Activated T-helper 17 cell treated with anti-CD3 and anti-CD28 coated beads, Interleukin-2, amount 50 U/mL, for 72 hours (primary cell): Measurements from ENCODE around the gene UBE2G2. TPM values are rescaled to one million over a fixed set of nuclear protein-coding genes. Genes with fewer than 3 reads are reported as not detected.
A peak's percentile ranks its signal among the peaks of the same experiment; 100 is the strongest.

Source experiments
- ATAC-seq: fragments of 150-1000 bp; cut with Tn5 transposase; replicated peaks from 2 replicates; pipeline ENCODE4 v1.10.0; 2021; ENCODE audit warnings: mild to moderate bottlenecking, moderate library complexity
- H3K27ac Mint-ChIP-seq: one replicate; pipeline ENCODE4 v1.8.0; 2022; ENCODE audit warnings: mixed read lengths
- H3K27me3 Mint-ChIP-seq: one replicate; pipeline ENCODE4 v1.8.0; 2022; ENCODE audit warnings: mixed read lengths
- H3K36me3 Mint-ChIP-seq: one replicate; pipeline ENCODE4 v1.8.0; 2022; ENCODE audit warnings: low read depth, mild to moderate bottlenecking, mixed read lengths
- H3K4me1 Mint-ChIP-seq: one replicate; pipeline ENCODE4 v1.8.0; 2022; ENCODE audit warnings: mixed read lengths
- H3K4me3 Mint-ChIP-seq: one replicate; pipeline ENCODE4 v1.8.0; 2022; ENCODE audit warnings: mild to moderate bottlenecking, mixed read lengths
- H3K9me3 Mint-ChIP-seq: one replicate; pipeline ENCODE4 v1.8.0; 2022; ENCODE audit warnings: mixed read lengths
- total RNA-seq, 2 donors: library from RNA; stranded (reverse); gene quantifications; one replicate each; pipeline ENCODE4 v1.2.3, GENCODE V29; 2022

The UBE2G2 gene
- total RNA-seq, 2 donors from 2014 or later: 88.9 to 136 TPM

DNA sequence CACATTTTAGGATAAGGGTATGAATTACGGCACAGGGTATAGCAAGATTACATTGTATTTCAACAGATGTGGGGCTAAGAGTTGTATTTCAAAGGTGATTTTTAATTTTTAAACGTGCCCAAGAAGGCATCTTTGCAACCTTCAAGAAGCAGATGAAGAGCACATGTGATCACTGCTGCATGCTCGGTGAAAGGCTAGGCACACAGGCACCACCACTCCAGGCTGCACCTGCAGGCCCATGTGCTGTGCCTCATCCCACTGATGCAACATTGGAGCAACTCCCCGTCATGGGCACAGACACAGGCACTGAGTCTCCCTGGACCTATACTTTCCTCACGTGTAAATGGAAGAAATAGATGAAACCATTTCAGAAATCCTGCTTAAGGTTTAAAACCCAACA lies 23.5 kb downstream of the UBE2G2 start:
- H3K27ac Mint-ChIP-seq: peak overlapping the region; percentile 51
- H3K9me3 Mint-ChIP-seq: no peaks in the 10 kb centered on the region
- ATAC-seq: no peak
- peaks cover 11% of the 10 kb centered on the region for H3K4me1 Mint-ChIP-seq
- H3K27me3 Mint-ChIP-seq: no peaks in the 10 kb centered on the region
- H3K36me3 Mint-ChIP-seq: peaks cover 84% of the 10 kb centered on the region
- peak overlapping the region; percentile 24 for H3K4me3 Mint-ChIP-seq

DNA sequence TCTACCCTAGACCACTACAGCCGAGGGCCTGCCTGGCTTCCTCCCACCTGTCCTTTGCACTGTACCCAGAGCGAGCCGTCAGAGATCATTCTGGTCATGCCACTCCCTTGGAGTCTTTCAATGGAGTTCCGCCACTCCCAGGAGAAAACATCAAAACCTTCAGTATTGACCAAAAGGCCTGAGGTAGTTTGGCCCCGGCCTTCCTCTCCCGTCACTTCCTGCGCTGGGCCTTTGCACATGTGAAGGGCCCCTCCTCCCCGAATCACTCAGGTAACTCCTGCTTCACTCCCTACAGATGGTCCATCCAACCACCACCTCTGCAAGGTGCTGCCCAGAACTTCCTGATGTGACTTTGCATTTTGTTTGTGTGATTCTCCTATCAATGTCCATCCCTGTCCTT lies 26.6 kb downstream of the UBE2G2 start:
- no peak overlapping the region for H3K4me3 Mint-ChIP-seq
- no peaks in the 10 kb centered on the region for H3K9me3 Mint-ChIP-seq
- peaks cover 96% of the 10 kb centered on the region for H3K36me3 Mint-ChIP-seq
- peaks cover 10% of the 10 kb centered on the region for H3K4me1 Mint-ChIP-seq
- no peak for ATAC-seq
- no peaks in the 10 kb centered on the region for H3K27me3 Mint-ChIP-seq
- no peak overlapping the region for H3K27ac Mint-ChIP-seq

DNA sequence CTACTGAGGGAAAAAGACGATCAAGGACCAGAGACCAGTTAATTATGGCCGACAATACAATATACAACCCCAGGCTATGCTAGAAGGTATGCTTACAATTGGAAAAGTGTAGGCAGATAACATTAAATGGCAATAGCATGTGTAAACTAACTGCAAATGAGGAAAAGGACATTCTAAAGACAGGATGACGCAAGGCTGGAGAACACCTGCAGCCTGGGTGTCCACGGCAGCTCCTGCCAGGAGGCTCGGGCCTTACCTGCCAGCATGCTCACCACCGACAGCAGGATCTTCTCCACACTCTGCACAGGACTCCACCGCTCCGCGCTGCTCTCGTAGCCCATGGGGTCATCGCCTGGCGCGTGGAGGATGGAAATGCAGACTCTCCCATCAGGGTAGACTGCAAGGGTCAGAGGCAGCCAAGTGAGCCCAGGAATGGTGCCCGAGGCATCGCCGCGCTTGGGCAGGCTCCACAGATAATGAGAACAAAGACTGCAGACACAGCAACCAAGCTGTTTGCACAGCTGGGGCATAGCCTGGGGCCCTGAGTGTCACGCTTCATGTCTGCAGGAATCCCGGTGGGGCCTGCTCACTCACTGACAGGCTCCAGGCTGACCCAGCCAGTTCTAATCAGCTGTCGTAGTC lies 28.2 kb downstream of the UBE2G2 start:
- Mint-ChIP-seq H3K27me3 (no peaks in the 10 kb centered on the region), H3K4me1 (peaks cover 7% of the 10 kb centered on the region), H3K27ac (no peak overlapping the region), H3K9me3 (no peaks in the 10 kb centered on the region), H3K36me3 (peaks cover 100% of the 10 kb centered on the region), H3K4me3 (no peak overlapping the region)
- ATAC-seq: no peak

DNA sequence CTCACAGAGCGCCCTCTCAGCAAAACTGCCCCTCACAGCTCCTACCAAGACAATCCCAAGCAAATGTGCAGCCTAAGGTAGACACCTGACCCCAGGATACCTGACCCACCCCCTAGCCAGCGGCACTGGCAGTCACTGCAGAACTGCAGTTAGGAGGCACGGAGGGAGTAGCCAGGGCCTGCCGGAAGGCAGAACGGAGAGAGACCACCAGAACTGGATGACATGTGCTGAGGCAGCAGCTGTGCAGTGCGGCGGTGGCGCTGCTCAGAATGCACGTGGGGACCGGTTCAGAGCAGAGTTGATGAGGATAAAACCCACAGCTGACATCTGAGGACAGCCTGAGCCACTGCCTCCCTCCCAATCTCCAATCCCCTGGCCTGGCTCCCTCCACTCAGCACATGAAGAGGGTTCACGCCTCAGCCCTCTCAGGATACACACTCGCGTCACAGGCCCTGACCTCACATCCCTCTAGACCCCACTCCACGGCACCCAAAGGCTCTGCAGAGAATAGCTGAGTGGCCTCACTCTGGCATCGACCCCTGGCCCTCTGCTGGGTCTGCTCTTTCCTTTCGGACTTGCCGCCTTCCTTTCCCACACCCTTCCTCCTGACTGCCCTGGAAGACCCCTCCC lies 29.6 kb downstream of the UBE2G2 start:
- ATAC-seq: no peak
- H3K4me1 Mint-ChIP-seq: peaks cover 4% of the 10 kb centered on the region
- no peak overlapping the region for H3K4me3 Mint-ChIP-seq
- no peaks in the 10 kb centered on the region for H3K27me3 Mint-ChIP-seq
- peaks cover 87% of the 10 kb centered on the region for H3K36me3 Mint-ChIP-seq
- H3K27ac Mint-ChIP-seq: peak overlapping the region; percentile 44
- no peaks in the 10 kb centered on the region for H3K9me3 Mint-ChIP-seq

DNA sequence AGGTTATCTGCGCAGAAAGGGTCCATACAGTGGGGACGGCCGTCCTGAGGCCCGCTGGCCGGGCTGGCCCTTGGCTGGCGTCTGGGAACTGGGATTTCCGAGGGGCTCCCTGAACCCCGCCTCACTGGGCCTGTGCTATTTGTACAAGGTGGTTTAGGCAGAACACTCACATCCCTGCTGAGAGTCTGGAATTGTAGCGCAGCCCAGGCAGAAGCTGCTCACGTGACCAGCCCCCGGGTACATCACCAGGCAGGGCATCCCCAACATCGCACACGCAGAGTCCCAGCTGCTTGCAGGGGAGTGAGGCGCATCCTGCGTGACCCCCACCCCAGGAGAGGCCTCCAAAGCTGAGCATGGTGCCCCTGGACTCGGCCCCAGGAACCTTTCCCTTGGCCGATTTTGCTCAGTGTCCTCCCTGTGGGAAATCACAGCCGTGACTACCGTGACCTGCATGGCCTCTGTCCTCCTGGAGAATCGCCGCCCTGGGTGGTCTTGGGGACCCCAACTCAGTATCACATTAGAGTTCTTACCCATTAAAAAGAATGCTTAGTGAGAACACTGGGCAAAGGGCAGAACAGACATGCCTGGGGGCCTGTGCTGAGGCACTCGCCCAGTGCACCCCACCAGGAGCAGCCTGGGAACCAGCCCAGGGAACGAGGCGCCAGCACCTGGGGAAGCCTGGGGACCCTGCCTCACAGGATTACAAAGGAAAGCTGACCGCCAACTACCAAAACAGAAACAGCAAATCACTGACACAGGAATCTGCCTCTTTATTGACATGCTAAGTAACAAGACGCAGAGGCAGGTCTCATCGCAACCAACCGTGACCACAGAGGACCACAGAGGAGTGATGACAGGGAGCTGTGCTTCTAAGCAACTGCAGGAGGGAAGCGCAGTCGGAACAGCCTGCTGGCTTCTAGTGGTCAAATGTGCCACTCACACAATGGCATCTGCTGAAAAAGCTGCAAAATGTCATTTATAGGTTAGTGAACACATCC lies 33.5 kb downstream of the UBE2G2 start:
- ATAC-seq: no peak
- no peak overlapping the region for H3K4me3 Mint-ChIP-seq
- H3K27me3 Mint-ChIP-seq: no peaks in the 10 kb centered on the region
- no peaks in the 10 kb centered on the region for H3K9me3 Mint-ChIP-seq
- H3K27ac Mint-ChIP-seq: no peak overlapping the region
- peaks cover 12% of the 10 kb centered on the region for H3K4me1 Mint-ChIP-seq
- peaks cover 48% of the 10 kb centered on the region for H3K36me3 Mint-ChIP-seq

DNA sequence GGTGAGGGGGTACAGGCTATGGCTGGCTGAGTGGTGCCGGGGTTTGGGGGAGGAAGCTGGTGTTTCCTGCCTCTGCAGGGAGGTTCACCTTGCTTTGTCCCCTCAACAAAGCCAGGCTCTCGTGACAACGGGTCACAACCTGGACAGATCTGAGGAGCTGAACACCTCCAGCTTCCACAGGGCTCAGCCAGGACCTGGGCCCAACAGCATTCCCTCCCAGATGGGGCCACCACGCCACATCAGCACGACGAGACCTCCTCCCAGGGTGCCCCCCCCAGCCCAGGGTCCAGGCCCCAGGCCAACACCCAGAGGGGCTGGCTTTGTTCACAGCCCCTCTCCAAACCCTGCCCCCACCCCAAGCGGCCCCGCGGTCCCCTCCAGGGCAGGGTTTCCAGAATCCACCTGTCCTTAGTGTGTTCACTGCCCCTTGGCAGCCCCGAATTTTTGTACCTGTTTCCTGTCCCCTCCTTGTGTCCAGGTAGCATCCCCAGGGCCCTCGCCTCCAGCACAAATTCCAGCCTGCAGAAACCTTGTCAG lies 34.7 kb downstream of the UBE2G2 start:
- no peaks in the 10 kb centered on the region for H3K9me3 Mint-ChIP-seq
- peaks cover 8% of the 10 kb centered on the region for H3K4me1 Mint-ChIP-seq
- peaks cover 36% of the 10 kb centered on the region for H3K36me3 Mint-ChIP-seq
- H3K27me3 Mint-ChIP-seq: no peaks in the 10 kb centered on the region
- no peak overlapping the region for H3K4me3 Mint-ChIP-seq
- no peak for ATAC-seq
- H3K27ac Mint-ChIP-seq: no peak overlapping the region

DNA sequence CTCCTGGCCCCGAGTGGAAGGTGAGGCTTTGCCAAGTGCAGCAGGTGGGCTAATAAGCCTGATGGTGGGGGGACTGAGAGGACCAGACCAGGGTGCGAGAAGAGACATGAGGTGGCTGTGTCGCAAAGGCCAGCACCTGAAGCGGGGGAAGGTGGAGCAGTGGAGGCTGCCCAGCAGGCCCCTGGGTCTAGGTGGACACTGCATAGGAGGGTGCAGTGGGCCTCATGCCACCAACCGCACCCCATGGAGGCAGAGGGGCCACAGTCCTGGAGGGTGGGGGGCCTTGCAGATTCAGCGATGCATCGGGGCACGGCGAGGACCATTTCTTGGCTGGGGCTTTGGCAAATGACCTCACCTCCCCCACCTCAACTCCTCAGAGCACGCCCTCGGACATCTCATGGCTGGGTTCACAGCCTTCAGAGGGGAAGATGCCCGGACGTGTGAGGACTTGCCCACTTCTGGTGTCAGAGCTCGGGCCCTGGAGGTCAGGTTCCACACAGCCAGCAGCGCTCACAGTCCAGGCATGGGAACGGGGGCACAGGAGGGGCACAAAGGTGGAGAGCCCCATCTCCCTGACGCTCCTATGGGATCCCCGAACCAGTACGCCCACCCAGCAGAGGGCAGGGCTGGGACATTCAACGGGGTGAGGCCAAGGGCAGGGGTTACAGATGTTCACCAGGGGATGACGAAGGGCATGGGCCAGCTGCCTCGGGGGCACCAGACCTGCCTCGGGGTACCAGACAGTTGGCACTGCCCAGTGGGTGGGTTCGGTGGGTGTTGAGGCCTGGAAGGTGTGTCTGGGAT lies 35.4 kb downstream of the UBE2G2 start:
- peak overlapping the region; percentile 91 for H3K27ac Mint-ChIP-seq
- ATAC-seq: no peak
- peaks cover 8% of the 10 kb centered on the region for H3K4me1 Mint-ChIP-seq
- no peaks in the 10 kb centered on the region for H3K9me3 Mint-ChIP-seq
- peak overlapping the region; percentile 70 for H3K4me3 Mint-ChIP-seq
- peaks cover 29% of the 10 kb centered on the region for H3K36me3 Mint-ChIP-seq
- no peaks in the 10 kb centered on the region for H3K27me3 Mint-ChIP-seq

DNA sequence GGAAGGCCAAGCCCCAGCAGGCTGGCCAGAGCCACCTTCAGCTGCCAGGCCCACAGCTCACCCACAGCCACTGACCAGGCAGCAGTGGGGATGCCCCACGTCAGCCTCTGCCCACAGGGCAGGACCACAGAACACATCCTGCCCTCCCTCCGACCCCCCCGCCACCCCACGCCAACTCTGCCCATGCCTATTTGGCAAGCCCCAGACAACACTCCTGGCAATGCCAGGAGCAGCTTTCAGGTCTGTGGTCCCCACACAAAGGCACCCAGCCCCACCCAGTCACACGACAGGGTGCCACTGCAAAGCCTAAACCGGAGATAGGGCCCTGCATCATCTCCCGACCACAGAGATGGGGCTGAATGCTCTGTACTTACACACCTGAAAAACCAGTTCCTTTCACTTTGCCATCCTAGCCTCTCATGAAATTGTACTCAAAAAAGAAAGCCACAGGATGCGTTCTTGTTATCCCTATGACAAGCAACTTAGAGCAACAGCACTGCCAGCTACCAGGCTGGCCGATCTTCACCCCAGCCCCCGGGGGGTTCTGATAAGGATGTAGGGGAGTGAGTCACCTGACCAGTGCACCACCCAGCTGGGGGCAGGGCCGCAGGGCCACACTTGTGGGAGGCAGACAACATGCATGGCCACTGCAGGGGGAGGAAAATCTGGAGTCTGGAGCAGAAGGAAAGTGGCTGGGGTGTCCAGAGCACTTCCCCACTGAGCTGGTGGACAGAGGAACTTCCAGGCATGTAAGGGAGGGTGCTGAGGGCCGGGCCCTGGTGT lies 36.2 kb downstream of the UBE2G2 start:
- Mint-ChIP-seq H3K27me3 (no peaks in the 10 kb centered on the region), H3K4me3 (peak overlapping the region; percentile 70), H3K9me3 (no peaks in the 10 kb centered on the region), H3K27ac (peak overlapping the region; percentile 91), H3K36me3 (peaks cover 21% of the 10 kb centered on the region), H3K4me1 (peaks cover 8% of the 10 kb centered on the region)
- ATAC-seq: peak; percentile 85

DNA sequence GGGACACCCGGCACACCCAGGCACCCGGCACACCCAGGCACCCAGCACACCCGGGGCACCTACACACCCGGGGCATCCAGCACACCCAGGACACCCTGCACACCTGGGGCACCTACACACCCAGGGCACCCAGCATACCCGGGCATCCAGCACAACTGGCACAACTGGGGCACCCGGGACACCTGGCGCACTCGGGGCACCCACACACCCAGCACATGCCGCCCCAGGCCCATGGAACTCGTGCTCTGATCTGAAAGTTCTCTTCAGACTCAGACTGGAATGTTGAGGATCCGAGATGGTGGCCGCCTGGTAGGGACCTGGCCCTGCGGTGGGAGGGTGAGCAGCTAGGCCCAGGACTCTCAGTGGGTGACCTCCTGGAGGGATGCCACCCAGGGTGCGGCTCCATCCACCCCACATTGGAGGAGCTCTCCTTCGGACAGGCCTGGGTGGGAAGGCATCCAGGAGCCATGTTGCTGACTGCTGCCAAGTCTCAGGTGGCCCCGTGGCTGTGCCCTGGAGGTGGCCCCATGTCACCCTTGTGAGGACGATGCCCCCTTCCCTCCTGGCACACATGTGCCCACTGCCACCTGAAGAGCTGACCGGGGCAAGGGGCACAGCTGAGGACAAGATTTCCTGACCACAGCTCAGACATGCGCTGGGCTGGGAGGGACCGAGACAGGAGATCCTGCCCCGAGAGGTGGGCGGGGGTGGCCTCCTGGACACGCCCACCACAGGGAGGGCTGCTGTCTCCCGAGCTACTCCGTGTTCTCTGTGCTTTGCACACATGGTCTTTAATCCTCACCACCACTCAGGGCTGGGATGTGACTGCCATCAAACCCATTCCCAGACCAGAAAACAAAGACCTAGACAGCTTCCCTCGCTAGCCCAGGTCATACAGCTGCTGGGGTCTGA lies 37.0 kb downstream of the UBE2G2 start:
- Mint-ChIP-seq H3K27ac (peak overlapping the region; percentile 91), H3K4me3 (no peak overlapping the region)

DNA sequence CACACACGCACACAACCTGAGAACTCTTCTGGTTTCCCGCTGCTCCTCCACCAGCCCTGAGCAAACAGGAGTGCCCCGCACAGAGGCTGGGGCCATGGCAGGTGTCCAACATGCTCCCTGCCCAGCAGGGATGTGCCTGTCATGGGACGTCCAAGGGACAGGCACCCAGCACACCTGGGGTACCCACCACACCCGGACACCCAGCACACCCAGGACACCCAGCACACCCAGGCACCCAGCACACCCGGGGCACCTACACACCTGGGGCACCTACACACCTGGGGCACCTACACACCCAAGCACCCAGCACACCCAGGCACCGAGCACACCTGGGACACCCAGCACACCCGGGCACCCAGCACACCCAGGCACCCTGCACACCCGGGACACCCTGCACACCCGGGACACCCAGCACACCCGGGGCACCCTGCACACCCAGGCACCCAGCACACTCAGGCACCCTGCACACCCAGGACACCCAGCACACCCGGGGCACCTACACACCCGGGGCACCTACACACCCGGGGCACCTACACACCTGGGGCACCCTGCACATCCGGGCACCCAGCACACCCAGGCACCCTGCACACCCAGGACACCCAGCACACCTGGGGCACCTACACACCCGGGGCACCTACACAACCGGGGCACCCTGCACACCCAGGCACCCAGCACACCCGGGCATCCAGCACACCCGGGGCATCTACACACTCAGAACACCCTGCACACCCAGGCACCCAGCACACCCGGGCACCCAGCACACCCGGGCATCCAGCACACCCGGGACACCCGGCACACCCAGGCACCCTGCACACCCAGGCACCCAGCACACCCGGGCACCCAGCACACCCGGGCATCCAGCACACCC lies 37.9 kb downstream of the UBE2G2 start:
- Mint-ChIP-seq H3K4me1 (peaks cover 8% of the 10 kb centered on the region), H3K4me3 (no peak overlapping the region), H3K27me3 (no peaks in the 10 kb centered on the region), H3K9me3 (no peaks in the 10 kb centered on the region), H3K36me3 (peaks cover 4% of the 10 kb centered on the region), H3K27ac (no peak overlapping the region)
- no peak for ATAC-seq

More for the DNA sequence above, 37.0 kb downstream of the UBE2G2 start:
- H3K36me3 Mint-ChIP-seq: peaks cover 13% of the 10 kb centered on the region
- H3K4me1 Mint-ChIP-seq: peaks cover 8% of the 10 kb centered on the region
- ATAC-seq: no peak
- H3K9me3 Mint-ChIP-seq: no peaks in the 10 kb centered on the region
- H3K27me3 Mint-ChIP-seq: no peaks in the 10 kb centered on the region

DNA sequence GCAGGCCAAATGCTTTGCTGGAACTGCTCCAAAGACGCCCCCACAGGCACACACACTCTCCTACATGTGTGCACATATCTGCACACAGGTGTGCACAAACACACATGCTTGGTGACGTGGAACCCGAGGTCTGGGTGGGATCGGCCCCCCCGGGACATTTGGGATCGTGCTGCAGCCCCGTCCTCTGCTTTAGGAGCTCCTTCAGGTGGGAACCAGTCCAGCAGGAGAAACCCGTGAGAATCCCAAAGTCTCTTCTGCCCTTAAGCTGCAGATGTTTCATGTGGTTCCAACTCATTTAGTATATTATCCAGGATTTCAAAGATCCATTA lies 38.6 kb downstream of the UBE2G2 start:
- no peak overlapping the region for H3K27ac Mint-ChIP-seq
- no peaks in the 10 kb centered on the region for H3K27me3 Mint-ChIP-seq
- no peak for ATAC-seq
- H3K4me3 Mint-ChIP-seq: no peak overlapping the region
- H3K36me3 Mint-ChIP-seq: no peaks in the 10 kb centered on the region
- no peaks in the 10 kb centered on the region for H3K9me3 Mint-ChIP-seq
- peaks cover 8% of the 10 kb centered on the region for H3K4me1 Mint-ChIP-seq
